Aorta (tissue), 5 donors: ENCODE measurements around the gene GPATCH4. TPM values are rescaled to one million over a fixed set of nuclear protein-coding genes. Genes with fewer than 3 reads are reported as not detected.

Experiments
- ATAC-seq: fragments of 200-7000 bp; cut with Tn5 transposase; one replicate; pipeline ENCODE4 v1.9.1; 2022; ENCODE audit warnings: moderate library complexity; ENCODE audit not compliant: low FRiP score
- DNase-seq, 2 donors: peaks; one replicate each; pipeline ENCODE4 v3.0.0-alpha.2; 2020
- H3K27ac ChIP-seq, 2 donors: one replicate each; pipeline ENCODE4 v1.5.1; 2013; ENCODE audit warnings: low read length in 2 of 2, mild to moderate bottlenecking in 2 of 2, moderate library complexity in 2 of 2, control low read depth in 1 of 2, inconsistent platforms in 1 of 2, low read depth in 1 of 2
- H3K27me3 ChIP-seq, 2 donors: one replicate each; pipeline ENCODE4 v1.6.1; 2013; ENCODE audit warnings: control low read depth in 1 of 2, low read length in 1 of 2, mild to moderate bottlenecking in 1 of 2, moderate library complexity in 1 of 2; ENCODE audit not compliant: insufficient read depth in 2 of 2, control insufficient read depth in 1 of 2
- H3K36me3 ChIP-seq, 2 donors: one replicate each; pipeline ENCODE4 v1.6.1; 2013; ENCODE audit warnings: control low read depth in 1 of 2, low read length in 1 of 2, mild to moderate bottlenecking in 1 of 2; ENCODE audit not compliant: insufficient read depth in 2 of 2, control insufficient read depth in 1 of 2
- H3K4me1 ChIP-seq, 2 donors: one replicate each; pipeline ENCODE4 v1.6.1; 2013; ENCODE audit warnings: low read length in 2 of 2, control low read depth in 1 of 2, mild to moderate bottlenecking in 1 of 2, moderate library complexity in 1 of 2; ENCODE audit not compliant: insufficient read depth in 2 of 2, control insufficient read depth in 1 of 2
- H3K4me3 ChIP-seq, 2 donors: one replicate each; pipeline ENCODE4 v1.5.1; 2013; ENCODE audit warnings: low read length in 2 of 2, control low read depth in 1 of 2, mild to moderate bottlenecking in 1 of 2
- H3K9me3 ChIP-seq: one replicate; pipeline ENCODE4 v1.6.1; 2013; ENCODE audit warnings: mild to moderate bottlenecking, low read length; ENCODE audit not compliant: control insufficient read depth
- WGBS, 2 donors: extraction: QIAGEN DNeasy Blood & Tissue Kit; methylation state at CpG; one replicate each; pipeline ENCODE4 v1.1.7; 2013; 5-methylcytosine and 5-hydroxymethylcytosine counted together
- intact Hi-C, 2 donors: fragments of 100-400 bp; cut with DNase I; formaldehyde crosslinking; loops; one replicate each; pipeline versions ENCODE4 v1.14.2 to v1.15.0; 2022
- polyA plus RNA-seq, 2 donors: library from polyadenylated mRNA; stranded (reverse); fragments of 200-250 nt; gene quantifications; one replicate each; pipeline ENCODE4 v1.2.3, GENCODE V29; 2013
- total RNA-seq, 2 donors: library from RNA; stranded (reverse); fragmentation: NEBNext Ultra II Directional; extraction: Animal tissue kit (Norgen Biotek cat#: 25700); gene quantifications; one replicate each; pipeline ENCODE4 v1.2.1, GENCODE V29; 2021
- donor health status: healthy with polysubstance abuse.
- donor health status: Bipolar disorder and iron deficiency.
- donor health status: DM: no; HTN: no; CAD: no.
- donor health status: DM: no; HTN: no; CAD: no.
- donor health status: DM: yes; HTN: yes; CAD: no.

Gene GPATCH4
- total and polyA plus RNA-seq, 4 donors, result 12.2 to 24.0 (median 19.0) TPM

DNA sequence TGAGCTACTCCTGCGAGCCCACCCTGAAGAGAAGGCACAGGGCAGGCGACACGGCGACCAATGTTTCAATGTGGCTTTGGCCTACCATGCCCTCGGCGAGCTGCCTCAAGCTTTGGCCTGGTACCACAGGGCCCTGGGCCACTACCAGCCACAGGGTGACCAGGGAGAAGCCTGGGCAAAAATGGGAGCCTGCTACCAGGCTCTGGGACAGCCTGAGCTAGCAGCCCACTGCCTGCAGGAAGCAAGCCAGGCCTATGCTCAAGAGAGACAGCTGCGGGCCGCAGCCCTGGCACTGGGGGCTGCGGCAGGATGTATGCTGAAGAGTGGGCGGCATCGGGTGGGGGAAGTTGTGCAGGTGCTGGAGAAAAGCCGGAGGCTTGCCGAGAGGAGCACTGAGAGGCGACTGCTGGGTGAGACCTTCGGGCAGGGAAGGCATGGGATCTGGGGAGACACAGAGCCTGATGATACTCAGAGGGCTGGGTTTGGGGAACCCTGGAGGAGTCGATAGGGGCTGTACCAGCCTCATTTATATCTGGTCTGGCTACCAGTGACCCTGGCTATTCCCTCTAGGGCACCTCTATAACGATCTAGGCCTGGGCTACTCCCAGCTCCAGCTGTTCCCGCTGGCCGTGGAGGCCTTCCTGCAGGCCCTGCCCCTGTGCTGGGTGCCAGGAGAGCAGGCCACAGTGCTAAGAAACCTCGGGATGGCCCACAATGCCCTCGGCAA, 19.5 kb downstream of the GPATCH4 start:
- ATAC-seq, result no peak
- H3K4me1 ChIP-seq, result no peaks in the 10 kb centered on the region
- H3K27me3 ChIP-seq, result no peaks in the 10 kb centered on the region
- WGBS, 2 donors, result 84 to 87% methylated on average over 20 to 21 of the region's 21 CpGs
- no peak overlapping the region for H3K27ac ChIP-seq
- H3K36me3 ChIP-seq, result no peaks in the 10 kb centered on the region
- intact Hi-C loops, result loop anchor here in 1 of 2 donors (5.0 kb wide), 1 partner anchor 75 kb away; no protein-coding TSS in a partner anchor
- no peaks in the 10 kb centered on the region for H3K9me3 ChIP-seq
- DNase-seq, result peak in 1 of 2 donors; percentile 61
- no peak overlapping the region for H3K4me3 ChIP-seq

GRCh38 chr1:156579472-156579871, 21.8 kb downstream of the GPATCH4 start, which contains the start of gene TTC24:
Gene TTC24, plus strand, starts transcription at chr1:156579723. Its CDS starts 1,642 bp downstream, at chr1:156581365.
- peak in 1 of 2 donors; percentile 10 for DNase-seq
- Histone ChIP-seq H3K36me3 (no peaks in the 10 kb centered on the region), H3K4me1 (no peaks in the 10 kb centered on the region), H3K27ac (no peak within 1 kb of the TSS), H3K4me3 (no peak within 1 kb of the TSS), H3K9me3 (no peaks in the 10 kb centered on the region), H3K27me3 (no peaks in the 10 kb centered on the region)
- 78 to 79% methylated on average over 5 of the region's 5 CpGs for WGBS, 2 donors
- no peak for ATAC-seq
- intact Hi-C loops, result no loop called here

- intact Hi-C loops, result no loop called here
- WGBS, 2 donors, result 51 to 55% methylated on average over 6 to 7 of the region's 7 CpGs
- no peak for ATAC-seq
- H3K9me3 ChIP-seq, result no peaks in the 10 kb centered on the region
- H3K36me3 ChIP-seq, result no peaks in the 10 kb centered on the region
- H3K27me3 ChIP-seq, result no peaks in the 10 kb centered on the region
- no peak overlapping the region for H3K4me3 ChIP-seq
- H3K27ac ChIP-seq, result no peak overlapping the region
- no peaks in the 10 kb centered on the region for H3K4me1 ChIP-seq
- DNase-seq, result no peak
Measured at GRCh38 chr1:156578055-156578454, 23.2 kb downstream of the GPATCH4 start.

GRCh38 chr1:156577550-156577949, 23.7 kb downstream of the GPATCH4 start:
- WGBS, 2 donors, result 90 to 92% methylated on average over 3 of the region's 3 CpGs
- Histone ChIP-seq H3K9me3 (no peaks in the 10 kb centered on the region), H3K36me3 (no peaks in the 10 kb centered on the region), H3K4me1 (no peaks in the 10 kb centered on the region), H3K27me3 (no peaks in the 10 kb centered on the region), H3K27ac (no peak overlapping the region), H3K4me3 (no peak overlapping the region)
- intact Hi-C loops, result no loop called here
- ATAC-seq (no peak), DNase-seq (peak in 1 of 2 donors; percentile 34)

- Histone ChIP-seq H3K27me3 (no peaks in the 10 kb centered on the region), H3K9me3 (no peaks in the 10 kb centered on the region), H3K36me3 (no peaks in the 10 kb centered on the region), H3K4me3 (no peak overlapping the region), H3K27ac (no peak overlapping the region), H3K4me1 (no peaks in the 10 kb centered on the region)
- DNase-seq (no peak), ATAC-seq (no peak)
- intact Hi-C loops, result no loop called here
- 53 to 55% methylated on average over 2 of the region's 2 CpGs for WGBS, 2 donors
Measured at GRCh38 chr1:156574039-156574633, 27.1 kb downstream of the GPATCH4 start.

GRCh38 chr1:156572663-156573018, 28.6 kb downstream of the GPATCH4 start:
- DNase-seq, result no peak
- intact Hi-C loops, result no loop called here
- no peaks in the 10 kb centered on the region for H3K36me3 ChIP-seq

GRCh38 chr1:156571919-156572662, 29.2 kb downstream of the GPATCH4 start, which contains the start of gene IQGAP3:
Gene IQGAP3, minus strand, starts transcription at chr1:156572565. Its CDS starts 36 bp downstream, at chr1:156572529.
- 1% methylated on average over 37 to 38 of the region's 38 CpGs for WGBS, 2 donors
- Histone ChIP-seq H3K4me1 (no peaks in the 10 kb centered on the region), H3K4me3 (no peak within 1 kb of the TSS), H3K27me3 (no peaks in the 10 kb centered on the region), H3K27ac (no peak within 1 kb of the TSS), H3K36me3 (no peaks in the 10 kb centered on the region), H3K9me3 (no peaks in the 10 kb centered on the region)
- peak; percentile 92 to 94 for DNase-seq
- peak; percentile 92 for ATAC-seq
- intact Hi-C loops, result no loop called here

More at GRCh38 chr1:156572663-156573018, 28.6 kb downstream of the GPATCH4 start:
- H3K27me3 ChIP-seq, result no peaks in the 10 kb centered on the region
- H3K27ac ChIP-seq, result no peak overlapping the region
- ATAC-seq, result no peak
- 23 to 28% methylated on average over 9 to 10 of the region's 10 CpGs for WGBS, 2 donors
- no peak overlapping the region for H3K4me3 ChIP-seq
- no peaks in the 10 kb centered on the region for H3K4me1 ChIP-seq
- H3K9me3 ChIP-seq, result no peaks in the 10 kb centered on the region

DNA sequence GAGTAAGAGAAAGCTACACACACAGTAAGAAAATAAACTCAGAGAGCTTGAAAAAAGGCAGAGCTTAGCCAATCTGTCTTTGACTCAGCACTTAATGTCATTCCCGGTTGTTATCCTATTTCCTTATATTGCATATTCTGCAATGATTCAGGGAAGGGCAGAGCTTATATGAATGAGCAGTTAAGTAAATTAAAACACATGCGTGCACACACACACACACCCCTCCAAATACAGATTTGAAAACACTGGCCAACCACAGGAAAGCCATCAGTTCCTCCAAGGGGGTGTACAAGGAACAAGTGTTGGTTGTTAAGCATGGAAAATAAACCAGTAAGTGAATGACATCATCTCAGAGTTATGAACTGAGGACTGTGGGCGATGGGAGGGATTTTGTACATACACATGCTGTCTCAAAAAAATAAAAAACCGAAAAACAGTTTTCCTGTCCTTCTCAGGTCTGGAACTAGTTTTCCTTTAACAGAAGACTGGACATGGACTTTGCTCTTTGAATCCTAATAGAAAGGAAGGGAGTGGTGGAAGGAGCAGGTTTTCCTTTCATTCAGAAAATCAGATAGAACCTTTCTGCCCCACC, 29.9 kb downstream of the GPATCH4 start:
- intact Hi-C loops, result no loop called here
- Histone ChIP-seq H3K9me3 (no peaks in the 10 kb centered on the region), H3K36me3 (no peaks in the 10 kb centered on the region), H3K27me3 (no peaks in the 10 kb centered on the region), H3K4me3 (no peak overlapping the region), H3K27ac (no peak overlapping the region), H3K4me1 (no peaks in the 10 kb centered on the region)
- 2 to 3% methylated on average over 4 of the region's 4 CpGs for WGBS, 2 donors
- no peak for DNase-seq
- ATAC-seq, result no peak
